GM19397 (cell line): ENCODE results near the gene MICAL3.

Source experiments
- ATAC-seq: cut with Tn5 transposase; IDR thresholded peaks from one replicate; pipeline ENCODE4 v1.9.1; 2021; ENCODE audit warnings: mild to moderate bottlenecking, moderate library complexity; ENCODE audit not compliant: unreplicated experiment

The MICAL3 gene

GRCh38 chr22:17957693-17958092, 66.7 kb downstream of the MICAL3 start:
- ATAC-seq, result no peak

- no peak for ATAC-seq
Observed at GRCh38 chr22:17957204-17957603, 67.2 kb downstream of the MICAL3 start.

- ATAC-seq, result no peak
Observed at GRCh38 chr22:17956630-17957029, 67.7 kb downstream of the MICAL3 start.

- ATAC-seq, result no peak
Observed at GRCh38 chr22:17955590-17956379, 68.6 kb downstream of the MICAL3 start.

GRCh38 chr22:17954860-17955587, 69.3 kb downstream of the MICAL3 start:
- ATAC-seq, result no peak

- no peak for ATAC-seq
Observed at GRCh38 chr22:17954200-17954859, 70.0 kb downstream of the MICAL3 start.

- no peak for ATAC-seq
Observed at GRCh38 chr22:17953147-17953546, 71.2 kb downstream of the MICAL3 start.

GRCh38 chr22:17952273-17952801, 72.0 kb downstream of the MICAL3 start:
- no peak for ATAC-seq

GRCh38 chr22:17951315-17951714, 73.0 kb downstream of the MICAL3 start:
- no peak for ATAC-seq

GRCh38 chr22:17950651-17951214, 73.6 kb downstream of the MICAL3 start:
- ATAC-seq, result no peak

GRCh38 chr22:17949642-17950473, 74.5 kb downstream of the MICAL3 start:
- ATAC-seq, result no peak

GRCh38 chr22:17948101-17948500, 76.3 kb downstream of the MICAL3 start:
- no peak for ATAC-seq

- no peak for ATAC-seq
Observed at GRCh38 chr22:17946662-17947367, 77.5 kb downstream of the MICAL3 start.

- no peak for ATAC-seq
Observed at GRCh38 chr22:17945888-17946648, 78.3 kb downstream of the MICAL3 start.

GRCh38 chr22:17945156-17945887, 79.0 kb downstream of the MICAL3 start:
- no peak for ATAC-seq

- ATAC-seq, result no peak
Observed at GRCh38 chr22:17944256-17944655, 80.1 kb downstream of the MICAL3 start.

GRCh38 chr22:17943533-17944249, 80.7 kb downstream of the MICAL3 start:
- ATAC-seq, result no peak

GRCh38 chr22:17942721-17943120, 81.6 kb downstream of the MICAL3 start:
- no peak for ATAC-seq
